Transverse colon (tissue), 4 donors: ENCODE results near the gene ALDH7A1. TPM values are rescaled to one million over a fixed set of nuclear protein-coding genes. Genes with fewer than 3 reads are reported as not detected.

Source experiments
- DNase-seq: peaks from one replicate; pipeline ENCODE4 v3.0.0-alpha.2; 2019
- H3K27ac ChIP-seq, 4 donors: fragments of 200-600 bp; sonication (generic); 2 replicates each; pipeline ENCODE4 v1.5.1; 2016 to 2018; ENCODE audit warnings: inconsistent platforms in 4 of 4
- H3K27me3 ChIP-seq: fragments of 200-600 bp; sonication (generic); 2 replicates; pipeline ENCODE4 v1.5.1; 2017; ENCODE audit warnings: inconsistent platforms
- H3K36me3 ChIP-seq, 4 donors: fragments of 200-600 bp; sonication (generic); 2 replicates each; pipeline ENCODE4 v1.5.1; 2017 to 2019; ENCODE audit warnings: inconsistent platforms in 4 of 4
- H3K4me1 ChIP-seq, 4 donors: fragments of 200-600 bp; sonication (generic); 2 replicates each; pipeline ENCODE4 v1.5.1; 2017 to 2020; ENCODE audit warnings: inconsistent platforms in 4 of 4
- H3K4me3 ChIP-seq, 4 donors: fragments of 200-600 bp; sonication (generic); 1 replicate in 1 of 4; 2 replicates in 3 of 4; pipeline versions ENCODE4 v1.5.1 to v1.6.1; 2017 to 2019; ENCODE audit warnings: inconsistent platforms in 4 of 4
- H3K9me3 ChIP-seq, 2 donors: fragments of 200-600 bp; sonication (generic); 2 replicates each; pipeline ENCODE4 v1.5.1; 2017 to 2019; ENCODE audit warnings: inconsistent platforms in 2 of 2
- CTCF ChIP-seq, 5 experiments: fragments of 200-600 bp in 3 of 5; fragments of 450-650 bp in 2 of 5; sonication (generic) in 3 of 5; IDR thresholded peaks; 1 replicate in 2 of 5; 2 replicates in 3 of 5; pipeline ENCODE4 v1.5.1; 2016 to 2017; ENCODE audit warnings: antibody characterized with exemption in 5 of 5, inconsistent platforms in 3 of 5, mild to moderate bottlenecking in 2 of 5, moderate library complexity in 1 of 5
- EP300 ChIP-seq: sonication (generic); formaldehyde crosslinking; IDR thresholded peaks from one replicate; pipeline ENCODE4 v1.6.1; 2017; ENCODE audit warnings: antibody characterized with exemption, low read depth
- POLR2A ChIP-seq: fragments of 450-650 bp; IDR thresholded peaks from one replicate; pipeline ENCODE4 v1.6.1; 2016; ENCODE audit warnings: antibody characterized with exemption, mild to moderate bottlenecking, moderate library complexity
- POLR2AphosphoS5 ChIP-seq, 3 donors: sonication (generic); formaldehyde crosslinking; IDR thresholded peaks; one replicate each; pipeline ENCODE4 v1.6.1; 2016; ENCODE audit warnings: antibody characterized with exemption in 3 of 3
- WGBS, 2 donors: methylation state at CpG; one replicate each; pipeline ENCODE4 v1.1.5; 2018; ENCODE audit warnings: low coverage in 1 of 2; 5-methylcytosine and 5-hydroxymethylcytosine counted together
- in situ Hi-C, 4 donors: fragments of 200-750 bp; cut with MboI; loops; one replicate each; pipeline versions ENCODE4 v1.15.0 to v1.15.1; 2017; ENCODE audit warnings: low sequenced_read_pairs in 3 of 4, low pct_ligation_motif_present in 1 of 4, low pct_unique_long_range_greater_than_20kb in 1 of 4
- intact Hi-C: fragments of 100-400 bp; cut with DNase I; formaldehyde crosslinking; loops from one replicate; pipeline ENCODE4 v1.15.1; 2023; ENCODE audit warnings: low total_unique reads
- total RNA-seq, 4 donors: library from RNA; depleted of rRNA; stranded (reverse); fragments of >200 nt; gene quantifications; one replicate each; pipeline ENCODE4 v1.1.0, GENCODE V29; 2016

ALDH7A1 gene
- total RNA-seq, 4 donors from 2014 or later, result 9.8 to 33.3 (median 15.1) TPM

GRCh38 chr5:126527158-126527557 is 67.9 kb downstream of the ALDH7A1 start:
- in situ Hi-C loops (no loop called here), intact Hi-C loops (no loop called here)
- Histone ChIP-seq H3K27me3 (no peaks in the 10 kb centered on the region), H3K4me1 (peaks cover 12 to 36% (median 21%) of the 10 kb centered on the region in 4 donors), H3K36me3 (no peaks in the 10 kb centered on the region), H3K4me3 (no peak overlapping the region), H3K27ac (peak overlapping the region in 1 of 4 donors; percentile 5), H3K9me3 (no peaks in the 10 kb centered on the region)
- TF ChIP-seq CTCF (IDR thresholded peaks at IDR 0.05), result no peak
- no peak for TF ChIP-seq POLR2AphosphoS5 (IDR thresholded peaks at IDR 0.05)
- TF ChIP-seq POLR2A, result no peak
- TF ChIP-seq EP300, result no peak
- WGBS, 2 donors, result 90% methylated on average over 1 of the region's 1 CpG; no CpG with 5 or more reads in 1 of the 2 donors
- no peak for DNase-seq

DNA sequence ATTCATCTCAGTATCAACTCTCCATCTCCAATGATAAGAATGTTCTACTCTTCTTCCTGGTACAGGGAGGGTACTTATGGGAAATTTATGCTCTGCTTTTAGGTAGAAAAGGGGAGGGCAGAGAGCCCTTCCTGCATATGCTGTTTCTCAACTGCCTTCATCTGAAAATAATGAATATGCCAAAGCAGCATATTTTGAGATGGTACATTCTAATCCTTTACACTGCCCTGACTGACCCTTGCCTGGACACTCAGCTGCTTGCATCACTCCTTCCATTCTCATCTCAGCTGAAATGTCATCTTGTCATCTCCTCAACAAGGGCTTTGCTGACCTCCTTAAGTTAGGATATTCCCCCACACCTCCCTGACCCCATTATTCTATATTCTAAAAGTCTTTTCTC is 68.5 kb downstream of the ALDH7A1 start:
- H3K4me1 ChIP-seq, result peaks cover 5 to 29% (median 14%) of the 10 kb centered on the region in 4 donors
- no peaks in the 10 kb centered on the region for H3K27me3 ChIP-seq
- H3K4me3 ChIP-seq, result no peak overlapping the region
- TF ChIP-seq EP300 (no peak), CTCF (IDR thresholded peaks at IDR 0.05) (no peak), POLR2AphosphoS5 (IDR thresholded peaks at IDR 0.05) (no peak), POLR2A (no peak)
- H3K9me3 ChIP-seq, result no peaks in the 10 kb centered on the region
- H3K27ac ChIP-seq, result peak overlapping the region; percentile 58 to 66 (median 61)
- DNase-seq, result no peak
- in situ Hi-C loops (no loop called here), intact Hi-C loops (no loop called here)
- no peaks in the 10 kb centered on the region for H3K36me3 ChIP-seq

DNA sequence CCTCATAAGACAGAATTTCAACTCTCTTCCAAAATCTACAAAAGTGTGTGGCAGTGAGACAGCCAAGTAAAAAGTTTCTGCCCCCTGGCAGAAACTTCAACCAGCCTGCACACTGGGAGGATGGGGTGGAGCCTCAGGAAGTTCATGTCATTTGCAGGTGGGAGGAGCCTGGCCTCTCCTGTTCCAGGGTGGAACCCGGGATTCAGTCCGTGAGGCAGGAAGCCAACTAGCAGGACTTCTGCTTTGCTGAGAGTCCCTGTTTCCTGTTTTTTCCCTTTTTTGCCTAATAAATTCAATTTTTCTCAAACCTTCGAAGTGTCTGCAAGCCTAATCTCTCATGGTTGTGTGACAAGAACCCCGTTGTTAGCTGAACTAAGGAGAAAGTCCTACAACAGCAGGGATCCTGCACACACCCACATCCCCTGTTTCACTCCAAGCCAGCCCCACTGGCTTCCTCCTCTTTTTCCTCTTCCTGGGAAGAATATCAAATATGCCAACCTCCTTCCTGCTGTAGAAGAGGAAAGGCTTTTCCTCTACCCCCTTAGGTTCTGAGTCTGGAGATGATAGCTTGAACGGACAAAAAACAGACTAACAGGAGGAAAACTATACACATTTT is 69.3 kb downstream of the ALDH7A1 start:
- Histone ChIP-seq H3K4me3 (no peak overlapping the region), H3K27ac (peak overlapping the region; percentile 58 to 66 (median 61)), H3K9me3 (no peaks in the 10 kb centered on the region), H3K27me3 (no peaks in the 10 kb centered on the region), H3K4me1 (peaks cover 6 to 29% (median 7%) of the 10 kb centered on the region in 4 donors), H3K36me3 (no peaks in the 10 kb centered on the region)
- in situ Hi-C loops, result no loop called here
- intact Hi-C loops, result no loop called here
- peak in 1 of 3 donors; percentile 36 for TF ChIP-seq POLR2AphosphoS5 (IDR thresholded peaks at IDR 0.05)
- no peak for TF ChIP-seq POLR2A
- WGBS, 2 donors, result 45 to 46% methylated on average over 4 to 5 of the region's 5 CpGs
- peak; percentile 79 for DNase-seq

DNA sequence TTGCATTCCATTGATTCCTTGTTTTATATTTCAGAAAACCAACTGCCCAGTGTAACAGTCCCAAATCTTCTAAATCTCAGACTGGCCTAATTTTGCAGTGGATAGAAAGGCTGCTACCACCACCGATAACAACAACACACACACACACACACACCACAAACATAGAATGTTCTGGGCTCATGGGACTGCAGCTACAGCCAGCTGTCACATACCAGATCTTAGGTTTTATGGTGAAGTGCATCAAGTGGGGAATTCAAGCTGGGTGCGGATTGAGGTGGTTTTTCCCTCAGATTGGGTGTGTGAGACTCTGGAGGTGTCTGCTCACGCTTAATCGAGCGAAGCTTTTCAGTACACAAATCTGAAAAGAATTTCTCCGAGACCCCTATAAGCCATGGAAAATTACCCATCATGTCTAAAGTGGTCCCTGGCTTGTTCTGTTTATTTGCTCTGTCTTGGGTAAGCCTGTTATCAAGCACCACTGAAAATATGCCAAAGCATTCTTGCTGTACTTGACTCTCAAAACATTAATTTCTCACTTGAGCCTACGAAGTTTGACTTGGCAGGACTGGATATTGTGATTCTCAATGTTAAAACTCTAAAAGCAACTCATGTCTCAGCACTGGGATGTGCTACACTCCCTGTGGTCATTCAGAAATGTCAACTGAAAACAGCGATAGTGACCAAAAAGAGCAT is 71.1 kb downstream of the ALDH7A1 start:
- 66 to 80% methylated on average over 1 to 8 of the region's 8 CpGs for WGBS, 2 donors

More for the DNA sequence above, 71.1 kb downstream of the ALDH7A1 start:
- Histone ChIP-seq H3K9me3 (no peaks in the 10 kb centered on the region), H3K27me3 (no peaks in the 10 kb centered on the region), H3K27ac (peak overlapping the region; percentile 20 to 57 (median 34)), H3K4me3 (no peak overlapping the region), H3K36me3 (no peaks in the 10 kb centered on the region), H3K4me1 (peaks cover 16 to 47% (median 22%) of the 10 kb centered on the region in 4 donors)
- no peak for TF ChIP-seq POLR2AphosphoS5 (IDR thresholded peaks at IDR 0.05)
- TF ChIP-seq EP300, result no peak
- no peak for TF ChIP-seq POLR2A
- no peak for TF ChIP-seq CTCF (IDR thresholded peaks at IDR 0.05)
- DNase-seq, result no peak
- intact Hi-C loops (no loop called here), in situ Hi-C loops (no loop called here)
